Adrenal gland (tissue), 12 donors: ENCODE measurements around the gene SOX11. TPM values are rescaled to one million over a fixed set of nuclear protein-coding genes. Genes with fewer than 3 reads are reported as not detected.

Source experiments
- DNase-seq, 7 donors: peaks; one replicate each; pipeline ENCODE4 v3.0.0-alpha.2; 2019 to 2020
- H3K27ac ChIP-seq, 5 donors: fragments of 200-600 bp; sonication (generic) in 4 of 5; 1 replicate in 3 of 5; 2 replicates in 2 of 5; pipeline versions ENCODE4 v1.5.1 to v1.8.0; 2016 to 2020; ENCODE audit warnings: mild to moderate bottlenecking in 1 of 5
- H3K27me3 ChIP-seq: fragments of 200-600 bp; 2 replicates; pipeline ENCODE4 v1.8.0; 2021
- H3K36me3 ChIP-seq, 2 donors: fragments of 200-600 bp; replicated peaks in 1 of 2; 1 replicate in 1 of 2; 2 replicates in 1 of 2; pipeline versions ENCODE4 v1.5.1 to v1.8.0; 2018 to 2022
- H3K4me1 ChIP-seq, 2 donors: fragments of 200-600 bp; replicated peaks in 1 of 2; 1 replicate in 1 of 2; 2 replicates in 1 of 2; pipeline versions ENCODE4 v1.5.1 to v1.8.0; 2018 to 2021
- H3K4me3 ChIP-seq, 4 donors: fragments of 200-600 bp; sonication (generic) in 3 of 4; one replicate each; pipeline ENCODE4 v1.5.1; 2016 to 2018
- H3K9me3 ChIP-seq, 3 donors: fragments of 200-600 bp; sonication (generic) in 1 of 3; replicated peaks in 1 of 3; 1 replicate in 2 of 3; 2 replicates in 1 of 3; pipeline versions ENCODE4 v1.5.1 to v1.8.0; 2016 to 2021
- POLR2A ChIP-seq, 2 donors: fragments of 450-650 bp; IDR thresholded peaks; one replicate each; pipeline ENCODE4 v1.6.1; 2017; ENCODE audit warnings: antibody characterized with exemption in 2 of 2, mild to moderate bottlenecking in 2 of 2, moderate library complexity in 1 of 2
- WGBS, 4 donors: extraction: QIAGEN DNeasy Blood & Tissue Kit in 2 of 4; methylation state at CpG; one replicate each; pipeline versions ENCODE4 v1.1.5 to v1.1.7; 2013 to 2017; 5-methylcytosine and 5-hydroxymethylcytosine counted together
- intact Hi-C, 2 donors: fragments of 100-400 bp; cut with DNase I; formaldehyde crosslinking; loops; one replicate each; pipeline versions ENCODE4 v1.14.1 to v1.15.0; 2022 to 2023
- polyA plus RNA-seq, 3 donors: library from polyadenylated mRNA; stranded (reverse); fragments of 200-250 nt in 2 of 3; fragments of 350-450 nt in 1 of 3; fragmentation: Illumina TruSeq in 1 of 3; extraction: RNeasy Lipid Tissue Mini Kit (QIAGEN cat#74804) in 1 of 3; gene quantifications; one replicate each; pipeline ENCODE4 v1.2.3, GENCODE V29; 2013 to 2014
- total RNA-seq, 9 donors: library from RNA; depleted of rRNA in 4 of 9; stranded (reverse); fragments of >200 nt in 4 of 9; fragments of 120-200 nt in 1 of 9; fragmentation: NEBNext Ultra II Directional in 1 of 9; extraction: Animal tissue kit (Norgen Biotek cat#: 25700) in 1 of 9; gene quantifications; one replicate each; pipeline versions ENCODE4 v1.1.0 to v1.2.4, GENCODE V29; 2013 to 2023
- TF ChIP-seq, protein P1 (sequence below), 6 experiments: fragments of 450-650 bp in 4 of 6; fragments of 200-600 bp in 2 of 6; sonication (generic) in 1 of 6; IDR thresholded peaks; 1 replicate in 5 of 6; 2 replicates in 1 of 6; pipeline versions ENCODE4 v1.5.1 to v1.8.0; 2016 to 2021; ENCODE audit warnings: antibody characterized with exemption in 6 of 6, mild to moderate bottlenecking in 2 of 6, moderate library complexity in 1 of 6
- donor health status: healthy with polysubstance abuse.
- donor health status: Bipolar disorder and iron deficiency.
- donor health status: DM: yes; HTN: yes; CAD: no.
- donor health status: DM: no; HTN: no; CAD: no.
- donor health status: DM: no; HTN: no; CAD: no.
- donor health status: DM: yes; HTN: yes; CAD: no.

Gene SOX11
- total and polyA plus RNA-seq, 12 donors, result under 0.01 to 1.5 TPM; not detected in 10

DNA sequence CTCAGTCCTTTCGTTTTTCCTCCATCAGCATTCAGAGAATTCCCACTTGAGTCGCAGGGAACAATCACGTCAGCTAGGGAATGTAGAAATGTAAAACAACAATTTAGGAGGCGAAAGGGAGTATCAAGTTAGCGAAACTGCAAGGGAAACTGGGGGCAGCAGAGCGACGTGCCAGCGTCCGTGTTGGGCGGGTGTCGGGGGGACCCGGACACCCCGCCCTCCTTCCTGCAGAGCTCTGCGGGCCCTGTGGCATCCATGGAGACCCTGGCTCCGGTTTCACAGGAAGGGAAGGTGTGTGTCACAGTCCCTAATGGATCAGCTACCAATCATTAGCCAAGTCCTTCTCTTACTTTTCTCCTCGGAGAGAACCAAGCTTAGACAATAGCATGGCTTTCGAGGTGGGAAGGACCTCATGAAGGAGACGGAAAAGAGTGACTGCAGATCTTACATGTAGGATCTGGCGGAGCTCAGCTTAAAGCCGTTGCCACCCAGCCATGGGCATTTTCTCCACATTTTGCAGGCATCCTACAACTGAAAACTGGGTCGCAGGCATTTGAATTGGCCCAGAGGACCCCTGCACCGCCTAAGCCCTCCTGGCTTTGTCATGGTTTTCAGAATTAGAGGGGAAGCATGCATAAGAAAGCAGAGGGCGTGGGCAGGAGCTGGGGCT lies 33.7 kb downstream of the SOX11 start:
- no peak overlapping the region for H3K4me3 ChIP-seq
- H3K4me1 ChIP-seq, result no peaks in the 10 kb centered on the region
- no peaks in the 10 kb centered on the region for H3K27me3 ChIP-seq
- no peaks in the 10 kb centered on the region for H3K9me3 ChIP-seq
- H3K36me3 ChIP-seq, result no peaks in the 10 kb centered on the region
- TF ChIP-seq, protein P1, sequence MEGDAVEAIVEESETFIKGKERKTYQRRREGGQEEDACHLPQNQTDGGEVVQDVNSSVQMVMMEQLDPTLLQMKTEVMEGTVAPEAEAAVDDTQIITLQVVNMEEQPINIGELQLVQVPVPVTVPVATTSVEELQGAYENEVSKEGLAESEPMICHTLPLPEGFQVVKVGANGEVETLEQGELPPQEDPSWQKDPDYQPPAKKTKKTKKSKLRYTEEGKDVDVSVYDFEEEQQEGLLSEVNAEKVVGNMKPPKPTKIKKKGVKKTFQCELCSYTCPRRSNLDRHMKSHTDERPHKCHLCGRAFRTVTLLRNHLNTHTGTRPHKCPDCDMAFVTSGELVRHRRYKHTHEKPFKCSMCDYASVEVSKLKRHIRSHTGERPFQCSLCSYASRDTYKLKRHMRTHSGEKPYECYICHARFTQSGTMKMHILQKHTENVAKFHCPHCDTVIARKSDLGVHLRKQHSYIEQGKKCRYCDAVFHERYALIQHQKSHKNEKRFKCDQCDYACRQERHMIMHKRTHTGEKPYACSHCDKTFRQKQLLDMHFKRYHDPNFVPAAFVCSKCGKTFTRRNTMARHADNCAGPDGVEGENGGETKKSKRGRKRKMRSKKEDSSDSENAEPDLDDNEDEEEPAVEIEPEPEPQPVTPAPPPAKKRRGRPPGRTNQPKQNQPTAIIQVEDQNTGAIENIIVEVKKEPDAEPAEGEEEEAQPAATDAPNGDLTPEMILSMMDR (IDR thresholded peaks at IDR 0.05), result no peak
- TF ChIP-seq POLR2A (IDR thresholded peaks at IDR 0.05), result no peak
- no peak for DNase-seq
- intact Hi-C loops, result no loop called here
- no peak overlapping the region for H3K27ac ChIP-seq
- 6 to 12% (median 7%) methylated on average over 18 to 23 of the region's 23 CpGs for whole genome bisulfite sequencing, 4 donors

DNA sequence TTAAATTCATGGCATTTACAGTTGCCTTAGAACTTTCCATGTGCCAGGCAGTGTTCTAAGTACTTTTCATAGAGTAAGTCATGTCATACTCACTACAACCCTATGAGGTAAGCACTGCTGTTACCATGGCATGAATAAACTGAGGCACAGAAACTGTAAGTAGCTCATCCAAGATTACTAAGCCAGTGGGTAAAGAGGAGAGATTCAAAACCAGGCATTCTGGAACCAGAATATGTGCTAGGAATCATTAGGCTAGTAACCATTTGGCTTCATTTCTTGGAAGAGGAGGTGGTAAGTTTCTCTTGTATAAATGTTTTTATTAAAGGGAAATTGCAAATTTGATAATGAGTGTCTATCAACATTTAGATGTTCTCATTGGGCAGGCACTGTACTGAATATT lies 35.1 kb downstream of the SOX11 start:
- intact Hi-C loops, result no loop called here
- H3K4me1 ChIP-seq, result no peaks in the 10 kb centered on the region
- no peak overlapping the region for H3K27ac ChIP-seq
- H3K4me3 ChIP-seq, result no peak overlapping the region
- no peaks in the 10 kb centered on the region for H3K9me3 ChIP-seq
- no peaks in the 10 kb centered on the region for H3K27me3 ChIP-seq
- no peak for DNase-seq
- no peaks in the 10 kb centered on the region for H3K36me3 ChIP-seq
- TF ChIP-seq, protein P1 (IDR thresholded peaks at IDR 0.05), result no peak
- TF ChIP-seq POLR2A (IDR thresholded peaks at IDR 0.05), result no peak

DNA sequence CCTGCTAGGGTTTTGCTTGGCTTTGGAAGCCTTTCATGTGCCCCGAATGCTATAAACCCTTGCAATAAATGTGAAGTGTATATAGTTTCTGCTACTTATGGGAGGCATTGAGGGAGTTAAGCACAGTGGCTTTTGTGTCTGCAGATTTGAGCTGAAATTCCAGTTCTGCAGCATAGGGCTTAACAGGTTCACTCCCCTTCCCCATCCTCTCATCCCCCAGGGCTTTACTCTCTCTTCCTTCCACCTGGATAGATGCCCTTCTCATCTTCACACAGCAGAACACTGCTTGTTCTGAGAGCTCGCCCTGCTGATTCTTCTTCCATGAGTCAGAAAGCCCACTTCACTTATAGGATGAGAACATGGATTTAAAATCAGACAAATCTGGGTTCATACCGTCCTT lies 37.2 kb downstream of the SOX11 start:
- DNase-seq, result no peak
- TF ChIP-seq, protein P1 (IDR thresholded peaks at IDR 0.05), result no peak
- no peak for TF ChIP-seq POLR2A (IDR thresholded peaks at IDR 0.05)
- no peaks in the 10 kb centered on the region for H3K36me3 ChIP-seq
- H3K4me1 ChIP-seq, result no peaks in the 10 kb centered on the region
- WGBS, 4 donors, result 71 to 78% (median 75%) methylated on average over 3 of the region's 3 CpGs
- H3K27me3 ChIP-seq, result no peaks in the 10 kb centered on the region
- H3K4me3 ChIP-seq, result no peak overlapping the region
- intact Hi-C loops, result no loop called here
- H3K9me3 ChIP-seq, result no peaks in the 10 kb centered on the region
- H3K27ac ChIP-seq, result no peak overlapping the region

DNA sequence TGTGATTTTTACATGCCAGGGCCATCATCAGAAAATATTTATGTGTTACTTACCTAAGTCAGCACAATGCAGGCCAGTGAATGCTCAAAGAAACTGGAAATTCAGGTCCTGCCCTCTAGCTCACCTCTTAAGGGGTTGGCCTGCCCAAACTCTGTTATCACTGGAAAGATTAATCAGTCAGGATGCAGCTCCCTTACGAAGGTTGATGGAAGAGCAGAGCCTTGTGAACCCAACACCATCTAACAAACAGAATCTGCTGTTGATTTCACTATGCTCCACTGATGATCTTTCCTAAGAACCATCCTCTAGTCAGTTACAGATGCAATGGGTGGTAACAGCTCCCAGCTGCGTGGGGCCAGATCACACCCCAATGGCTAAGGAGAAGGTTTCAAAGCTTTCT lies 38.2 kb downstream of the SOX11 start:
- no peaks in the 10 kb centered on the region for H3K27me3 ChIP-seq
- H3K27ac ChIP-seq, result no peak overlapping the region
- TF ChIP-seq, protein P1 (IDR thresholded peaks at IDR 0.05), result no peak
- TF ChIP-seq POLR2A (IDR thresholded peaks at IDR 0.05), result no peak
- H3K4me1 ChIP-seq, result no peaks in the 10 kb centered on the region
- WGBS, 4 donors, result 67 to 83% (median 69%) methylated on average over 2 of the region's 2 CpGs
- H3K9me3 ChIP-seq, result no peaks in the 10 kb centered on the region
- no peaks in the 10 kb centered on the region for H3K36me3 ChIP-seq
- DNase-seq, result no peak
- no peak overlapping the region for H3K4me3 ChIP-seq
- intact Hi-C loops, result no loop called here
